Stimulated activated CD8-positive, alpha-beta memory T cell treated with anti-CD3 and anti-CD28 coated beads, Interleukin-7, amount 100 ng/mL, for 48 hours (primary cell): ENCODE data around the gene SPATA13.

ENCODE experiments used
- DNase-seq, 2 donors: peaks; one replicate each; pipeline ENCODE4 v3.0.0-alpha.2; 2020; ENCODE audit warnings: low read depth in 1 of 2; ENCODE audit errors: extremely low read depth in 1 of 2

The SPATA13 gene

GRCh38 chr13:24141333-24141910 lies 19.1 kb upstream of the SPATA13 start:
- no peak for DNase-seq

- no peak for DNase-seq
Observed at GRCh38 chr13:24142453-24142852, 18.1 kb upstream of the SPATA13 start.

- no peak for DNase-seq
Observed at GRCh38 chr13:24142886-24143285, 17.6 kb upstream of the SPATA13 start.

GRCh38 chr13:24145240-24145639 lies 15.3 kb upstream of the SPATA13 start:
- DNase-seq, result no peak

- DNase-seq, result no peak
Observed at GRCh38 chr13:24145674-24146073, 14.8 kb upstream of the SPATA13 start.

- DNase-seq, result no peak
Observed at GRCh38 chr13:24146961-24147569, 13.5 kb upstream of the SPATA13 start.

- DNase-seq, result no peak
Observed at GRCh38 chr13:24147570-24147963, 13.0 kb upstream of the SPATA13 start.

- DNase-seq, result no peak
Observed at GRCh38 chr13:24148414-24149235, 11.9 kb upstream of the SPATA13 start.

GRCh38 chr13:24149246-24150032 lies 11.1 kb upstream of the SPATA13 start:
- no peak for DNase-seq

- DNase-seq, result no peak
Observed at GRCh38 chr13:24150572-24150971, 9.9 kb upstream of the SPATA13 start.

- DNase-seq, result no peak
Observed at GRCh38 chr13:24151864-24152263, 8.7 kb upstream of the SPATA13 start.

- DNase-seq, result no peak
Observed at GRCh38 chr13:24152292-24153214, 8.0 kb upstream of the SPATA13 start.

- DNase-seq, result no peak
Observed at GRCh38 chr13:24153347-24153746, 7.2 kb upstream of the SPATA13 start.

GRCh38 chr13:24153979-24154701 lies 6.4 kb upstream of the SPATA13 start:
- no peak for DNase-seq

- DNase-seq, result no peak
Observed at GRCh38 chr13:24159357-24159756, 1.2 kb upstream of the SPATA13 start.

GRCh38 chr13:24161010-24161775 lies 673 bp downstream of the SPATA13 start:
- DNase-seq, result peak; percentile 2 to 9

GRCh38 chr13:24161980-24162525 lies 1.5 kb downstream of the SPATA13 start:
- DNase-seq, result no peak

- DNase-seq, result no peak
Observed at GRCh38 chr13:24162604-24163003, 2.1 kb downstream of the SPATA13 start.

GRCh38 chr13:24165746-24166145 lies 5.2 kb downstream of the SPATA13 start:
- no peak for DNase-seq
